Right lung (tissue), 10 donors: ENCODE data around the gene ANKRD40. TPM values are rescaled to one million over a fixed set of nuclear protein-coding genes. Genes with fewer than 3 reads are reported as not detected.
"Not testable (repeated sequence)": the region's sequence is repeated elsewhere in the genome, so short reads cannot be mapped to it uniquely, and the experiment has no call there.

ENCODE experiments used
- DNase-seq, 2 donors: peaks; one replicate each; pipeline ENCODE4 v3.0.0-alpha.2; 2013
- long read RNA-seq, 8 donors: transcript quantifications; one replicate each; lab custom pipeline, GENCODE V29; 2026
- polyA plus RNA-seq, 5 donors: library from polyadenylated mRNA; unstranded; fragments of 120-200 nt; gene quantifications; one replicate each; pipeline versions ENCODE4 v1.2.1 to v1.2.3, GENCODE V29; 2013; ENCODE audit warnings: inconsistent platforms in 1 of 5, low replicate concordance in 1 of 5; ENCODE audit not compliant: insufficient read length in 5 of 5, insufficient read depth in 1 of 5

ANKRD40 gene, protein sequence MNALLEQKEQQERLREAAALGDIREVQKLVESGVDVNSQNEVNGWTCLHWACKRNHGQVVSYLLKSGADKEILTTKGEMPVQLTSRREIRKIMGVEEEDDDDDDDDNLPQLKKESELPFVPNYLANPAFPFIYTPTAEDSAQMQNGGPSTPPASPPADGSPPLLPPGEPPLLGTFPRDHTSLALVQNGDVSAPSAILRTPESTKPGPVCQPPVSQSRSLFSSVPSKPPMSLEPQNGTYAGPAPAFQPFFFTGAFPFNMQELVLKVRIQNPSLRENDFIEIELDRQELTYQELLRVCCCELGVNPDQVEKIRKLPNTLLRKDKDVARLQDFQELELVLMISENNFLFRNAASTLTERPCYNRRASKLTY
- 10 to 100 TPM; 42.8 to 51.4 (median 47.3) TPM for polyA plus RNA-seq
- long read RNA-seq, donor 1, full-length matches to known transcripts: 18 of 1,681 reads
- long read RNA-seq, donor 1, partial matches to known transcripts: 1,104 of 1,681 reads
- long read RNA-seq, donor 1, other reads (novel, unspliced or antisense): 559 of 1,681 reads
- long read RNA-seq, donor 2, full-length matches to known transcripts: 10 of 621 reads
- long read RNA-seq, donor 2, partial matches to known transcripts: 571 of 621 reads
- long read RNA-seq, donor 2, other reads (novel, unspliced or antisense): 40 of 621 reads
- long read RNA-seq, donor 3, full-length matches to known transcripts: 6 of 2,364 reads
- long read RNA-seq, donor 3, partial matches to known transcripts: 2,296 of 2,364 reads
- long read RNA-seq, donor 3, other reads (novel, unspliced or antisense): 62 of 2,364 reads
- long read RNA-seq, donor 4, full-length matches to known transcripts: 7 of 13 reads
- long read RNA-seq, donor 4, partial matches to known transcripts: 6 of 13 reads
- long read RNA-seq, donor 4, other reads (novel, unspliced or antisense): 0 of 13 reads
- long read RNA-seq, donor 5, full-length matches to known transcripts: 13 of 2,043 reads
- long read RNA-seq, donor 5, partial matches to known transcripts: 1,915 of 2,043 reads
- long read RNA-seq, donor 5, other reads (novel, unspliced or antisense): 115 of 2,043 reads
- long read RNA-seq, donor 6, full-length matches to known transcripts: 8 of 1,399 reads
- long read RNA-seq, donor 6, partial matches to known transcripts: 1,337 of 1,399 reads
- long read RNA-seq, donor 6, other reads (novel, unspliced or antisense): 54 of 1,399 reads
- long read RNA-seq, donor 7, full-length matches to known transcripts: 17 of 1,674 reads
- long read RNA-seq, donor 7, partial matches to known transcripts: 1,581 of 1,674 reads
- long read RNA-seq, donor 7, other reads (novel, unspliced or antisense): 76 of 1,674 reads
- long read RNA-seq, donor 8, full-length matches to known transcripts: 6 of 6 reads
- long read RNA-seq, donor 8, partial matches to known transcripts: 0 of 6 reads
- long read RNA-seq, donor 8, other reads (novel, unspliced or antisense): 0 of 6 reads

DNA sequence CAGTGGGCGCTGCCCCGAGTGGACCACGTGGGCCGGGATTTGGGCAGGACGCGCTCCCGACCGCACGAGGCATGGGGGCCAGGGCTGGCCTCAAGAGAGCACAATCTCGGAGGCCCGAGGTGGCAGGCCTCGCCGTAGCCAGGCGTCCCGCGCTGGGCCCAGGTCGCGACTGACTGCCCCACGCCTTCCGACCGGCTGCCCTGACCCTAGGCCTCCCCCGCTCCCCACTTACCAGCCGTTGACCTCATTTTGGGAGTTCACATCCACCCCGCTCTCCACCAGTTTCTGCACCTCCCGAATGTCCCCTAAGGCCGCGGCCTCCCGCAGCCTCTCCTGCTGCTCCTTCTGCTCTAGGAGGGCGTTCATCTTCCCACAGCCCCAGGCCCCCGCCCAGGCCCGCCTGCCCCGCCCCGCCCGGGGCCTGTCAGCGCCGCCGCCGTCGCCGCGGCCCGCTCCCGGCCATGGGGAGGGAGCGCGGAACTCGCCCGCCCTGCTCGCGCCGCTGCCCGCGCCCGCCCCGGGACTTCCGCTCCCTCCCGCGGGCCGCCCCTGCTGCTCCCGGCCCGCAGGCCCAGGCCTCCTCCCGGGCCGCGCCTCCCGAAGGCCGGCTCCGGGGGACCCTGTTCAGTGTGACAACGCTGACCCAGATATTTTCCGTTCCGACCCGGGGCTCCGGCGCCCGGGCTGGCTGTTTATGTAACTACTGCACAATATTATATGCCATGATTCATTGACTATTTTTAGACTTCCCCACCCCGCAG is at the start of gene ANKRD40:
Gene ANKRD40, minus strand, starts transcription at position 626 of the 761 bp plus-strand sequence. Its CDS starts 260 bp downstream, at position 366.
- DNase-seq: peak; percentile 93

DNA sequence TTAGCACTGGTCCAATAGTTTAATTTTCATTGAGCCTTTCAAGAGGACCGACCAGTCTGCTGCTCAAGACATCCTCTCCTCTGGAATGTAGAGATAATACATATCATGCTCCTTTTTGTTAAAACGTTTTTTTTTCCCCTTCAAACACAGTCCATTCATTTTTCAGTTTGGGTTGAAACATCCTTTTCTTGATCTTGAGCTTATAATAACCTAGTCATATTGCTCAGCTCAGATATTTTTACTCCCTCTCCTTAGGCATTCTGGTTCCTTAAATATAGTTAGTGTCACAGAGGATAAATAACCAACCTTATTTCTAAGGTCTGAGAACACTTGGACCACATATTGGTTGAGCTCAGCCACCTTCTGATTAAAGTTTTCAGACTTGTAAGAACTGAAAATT is 46.8 kb upstream of the ANKRD40 start:
- DNase-seq: no peak

DNA sequence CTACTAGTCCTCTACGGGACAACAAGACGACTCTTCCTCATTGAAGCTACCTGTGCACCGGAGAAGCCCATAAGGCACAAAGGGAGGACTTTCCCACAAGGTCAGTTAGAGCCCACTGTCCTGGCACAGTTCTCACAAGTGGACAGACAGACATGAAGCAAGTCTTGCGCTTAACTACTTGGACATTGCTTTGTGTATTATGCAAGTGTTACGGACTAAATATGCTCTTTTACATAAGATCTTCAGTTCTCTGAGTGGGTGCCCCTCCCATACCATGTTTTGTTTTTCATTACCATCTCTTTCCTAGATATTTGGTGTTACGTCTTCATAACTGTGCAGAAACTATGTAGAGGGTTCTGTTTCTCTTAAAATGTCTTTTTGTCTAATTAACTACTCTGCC is 41.5 kb upstream of the ANKRD40 start:
- no peak for DNase-seq

DNA sequence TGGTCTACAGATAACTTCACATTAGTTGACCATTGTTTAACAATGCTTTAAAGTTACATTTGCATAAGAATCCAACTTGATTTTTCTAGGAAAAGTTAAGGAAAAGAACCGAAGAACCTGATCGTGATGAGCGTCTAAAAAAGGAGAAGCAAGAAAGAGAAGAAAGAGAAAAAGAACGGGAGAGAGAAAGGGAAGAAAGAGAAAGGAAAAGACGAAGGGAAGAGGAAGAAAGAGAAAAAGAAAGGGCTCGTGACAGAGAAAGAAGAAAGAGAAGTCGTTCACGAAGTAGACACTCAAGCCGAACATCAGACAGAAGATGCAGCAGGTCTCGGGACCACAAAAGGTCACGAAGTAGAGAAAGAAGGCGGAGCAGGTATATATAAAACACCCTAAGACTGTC is 37.9 kb upstream of the ANKRD40 start:
- no peak for DNase-seq

DNA sequence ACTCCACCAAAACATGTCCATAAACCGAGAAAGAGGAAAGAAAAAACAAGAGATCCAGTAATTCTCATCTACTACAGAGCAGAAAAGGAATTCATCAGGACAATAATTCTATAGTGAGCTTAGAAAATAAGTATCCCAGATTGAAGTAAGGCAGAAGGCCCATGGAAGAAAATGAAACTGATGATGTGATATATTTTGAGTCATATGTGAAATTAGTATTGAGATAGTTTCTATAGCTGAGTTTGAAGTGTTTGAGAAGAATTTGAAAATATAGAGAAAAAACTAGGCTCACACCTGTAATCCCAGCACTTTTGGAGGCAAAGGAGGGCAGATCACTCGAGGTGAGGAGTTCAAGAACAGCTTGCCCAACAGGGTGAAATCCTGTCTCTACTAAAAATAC is 31.4 kb upstream of the ANKRD40 start:
- no peak for DNase-seq

DNA sequence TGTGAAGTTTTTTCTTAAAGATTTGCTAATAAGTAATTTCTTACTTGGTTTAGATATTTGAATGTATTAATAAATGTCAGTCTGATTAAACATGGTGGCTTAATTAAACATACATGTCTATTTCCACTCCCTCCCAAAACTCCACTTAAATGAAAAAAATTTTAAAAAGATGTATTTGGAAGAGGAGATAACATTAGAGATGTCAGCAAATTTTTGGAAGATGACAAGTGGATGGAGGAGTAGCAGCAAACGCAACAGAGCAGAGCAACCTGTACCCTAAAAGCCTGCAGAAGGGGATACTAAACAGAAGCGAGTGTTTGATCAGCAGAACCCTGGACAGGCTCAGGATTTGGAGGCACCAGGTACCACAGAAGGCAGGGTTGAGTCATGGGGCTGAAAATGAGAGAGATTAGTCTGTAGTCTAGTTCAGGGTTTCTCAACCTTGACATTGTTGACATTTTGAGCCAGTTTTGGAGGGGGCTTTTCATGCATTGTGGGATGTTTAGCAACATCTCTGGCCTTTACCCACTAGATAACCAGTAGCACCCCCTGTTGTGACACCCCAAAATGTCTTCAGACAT is 29.5 kb upstream of the ANKRD40 start:
- no peak for DNase-seq

DNA sequence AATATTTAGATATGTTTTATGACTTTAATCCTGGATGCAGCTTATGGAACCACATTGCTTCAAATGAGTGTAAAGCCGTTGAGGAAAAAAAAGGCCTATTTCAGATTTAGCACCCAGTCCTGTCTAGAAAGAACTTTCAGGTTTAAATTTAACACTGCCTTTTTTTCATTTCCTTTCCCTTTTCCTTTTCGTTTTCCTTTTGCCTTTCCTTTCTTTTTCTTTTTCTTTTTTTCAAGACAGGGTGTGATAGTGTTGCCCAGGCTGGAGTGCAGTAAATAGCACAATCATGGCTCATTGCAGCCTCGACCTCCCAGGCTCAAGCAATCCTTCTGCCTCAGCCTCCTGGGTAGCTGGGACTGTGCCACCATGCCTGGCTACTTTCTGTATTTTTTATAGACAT is 27.6 kb upstream of the ANKRD40 start:
- no peak for DNase-seq

DNA sequence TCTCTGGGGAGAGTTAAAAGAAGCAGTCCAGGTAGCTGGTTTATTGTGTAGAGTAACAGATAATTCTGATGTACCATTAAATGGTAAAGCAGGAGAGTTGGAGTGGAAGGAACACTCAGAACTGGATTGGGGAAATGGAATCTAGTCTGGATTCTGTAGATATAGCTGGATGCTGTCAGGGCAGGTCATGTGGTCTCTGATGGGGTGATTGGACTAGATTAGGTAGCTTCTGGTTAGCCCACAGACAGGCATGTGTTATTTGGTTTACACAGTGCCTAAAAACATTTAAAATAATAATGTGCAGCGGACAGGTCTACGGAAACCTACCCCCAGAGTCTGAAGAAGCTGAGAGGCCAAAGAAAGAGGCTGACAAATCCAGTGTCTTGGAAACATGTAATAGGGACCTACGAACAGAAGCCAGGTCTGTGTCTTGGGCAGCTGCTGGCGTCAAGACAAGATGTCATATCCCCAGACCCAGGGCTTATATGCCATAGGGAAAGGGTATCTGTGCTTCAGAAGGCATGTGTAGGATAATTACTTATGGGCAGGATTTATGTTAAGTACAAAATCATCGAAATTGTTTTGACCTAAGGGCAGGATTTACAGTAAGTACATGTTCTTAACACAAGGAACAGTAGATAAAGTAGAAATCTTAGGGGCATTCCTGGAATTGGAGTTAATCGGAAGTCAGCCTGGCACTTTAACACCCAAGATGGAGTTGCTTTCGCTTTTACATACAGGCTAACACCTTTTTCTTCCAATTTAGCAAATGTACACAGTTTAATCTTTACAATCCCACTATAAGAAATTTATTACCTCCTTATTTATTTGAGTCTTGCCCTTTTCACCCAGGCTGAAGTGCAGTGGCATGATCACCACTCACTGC is 24.1 kb upstream of the ANKRD40 start:
- no peak for DNase-seq

DNA sequence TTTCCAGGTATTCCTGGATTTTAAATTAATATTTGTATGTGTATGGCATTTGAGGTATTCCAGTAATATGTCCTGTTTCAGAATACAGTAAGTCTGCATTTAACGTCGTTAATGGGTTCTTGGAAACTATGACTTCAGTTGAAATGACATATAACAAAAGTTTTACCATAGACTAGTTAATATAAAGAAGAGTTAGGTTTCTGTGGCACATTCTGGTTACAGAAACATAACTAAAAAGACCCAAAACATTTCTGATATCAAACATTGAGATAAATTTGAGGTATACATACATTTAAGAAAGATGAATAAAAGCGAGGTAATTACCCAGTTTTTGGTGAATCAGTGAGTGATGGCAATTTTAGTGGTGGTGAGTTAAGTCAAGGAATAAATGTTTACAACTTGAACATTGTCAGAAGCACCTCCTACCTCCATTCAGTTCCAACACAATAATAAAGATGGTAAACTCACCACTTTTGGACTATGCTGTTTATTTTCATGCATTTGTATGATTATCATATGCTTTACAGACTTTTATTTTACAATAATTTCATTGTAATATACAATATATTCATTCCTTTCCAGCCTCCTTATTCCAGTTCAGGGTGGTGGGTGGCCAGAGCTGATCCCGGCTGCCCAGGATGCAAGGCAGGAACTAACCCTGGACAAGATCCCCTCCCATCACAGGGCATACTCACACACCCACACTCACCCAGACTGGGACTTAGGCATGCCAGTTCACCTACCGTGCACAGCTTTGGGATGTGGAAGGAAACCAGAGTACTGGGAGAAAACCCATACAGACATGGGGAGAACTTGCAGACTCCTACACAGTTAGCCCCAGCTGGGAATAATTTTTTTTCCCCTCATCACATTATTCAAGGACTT is 21.4 kb upstream of the ANKRD40 start:
- DNase-seq: no peak

DNA sequence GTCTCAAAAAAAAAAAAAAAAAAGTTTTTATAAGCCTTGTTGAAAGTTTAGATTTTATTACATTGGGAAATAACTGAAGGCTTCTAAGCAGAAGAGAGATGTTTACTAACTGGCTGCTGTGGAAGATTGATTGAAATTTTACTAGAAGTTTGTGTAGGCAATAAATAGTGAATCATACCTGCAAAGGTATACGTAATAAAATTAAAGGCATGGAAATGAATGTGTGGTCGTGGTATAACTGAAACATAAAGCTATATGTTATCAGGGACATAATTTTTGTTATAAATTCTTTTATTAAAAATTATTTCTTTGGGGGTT is 20.4 kb upstream of the ANKRD40 start:
- DNase-seq: no peak

DNA sequence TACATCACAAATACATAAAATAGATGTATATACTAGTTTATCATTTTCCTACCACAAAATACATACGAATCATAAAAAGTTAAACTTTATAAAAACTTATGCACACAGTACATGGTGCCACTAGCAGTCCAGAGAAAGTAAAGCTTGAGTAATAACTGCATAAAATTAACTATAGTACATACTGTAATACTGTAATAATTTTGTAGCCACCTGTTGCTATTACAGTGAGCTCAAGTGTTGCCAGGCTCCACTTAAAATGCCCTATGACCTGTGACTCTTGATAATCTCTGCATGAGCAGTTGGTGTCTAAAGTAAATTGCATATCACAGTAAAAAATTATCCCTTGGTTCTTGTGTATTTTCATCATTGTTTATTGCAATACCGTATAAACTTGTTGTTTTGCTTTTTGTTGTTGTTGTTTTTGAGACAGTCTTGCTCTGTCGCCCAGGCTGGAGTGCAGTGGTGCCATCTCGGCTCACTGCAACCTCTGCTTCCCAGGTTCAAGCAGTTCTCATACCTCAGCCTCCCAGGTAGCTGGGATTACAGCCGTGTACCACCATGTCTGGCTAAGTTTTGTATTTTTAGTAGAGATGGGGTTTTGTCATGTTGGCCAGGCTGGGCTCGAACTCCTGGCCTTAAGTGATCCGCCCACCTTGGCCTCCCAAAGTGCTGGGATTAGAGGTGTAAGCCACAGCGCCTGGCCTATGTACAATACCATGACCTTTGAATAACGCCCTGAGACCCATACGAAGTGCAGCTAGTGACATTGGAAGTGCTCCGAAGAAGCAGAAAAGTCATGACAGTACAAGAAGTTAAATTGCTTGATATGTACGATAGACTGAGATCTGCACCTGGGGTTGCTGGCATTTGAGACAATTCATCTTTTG is 18.3 kb upstream of the ANKRD40 start:
- no peak for DNase-seq

DNA sequence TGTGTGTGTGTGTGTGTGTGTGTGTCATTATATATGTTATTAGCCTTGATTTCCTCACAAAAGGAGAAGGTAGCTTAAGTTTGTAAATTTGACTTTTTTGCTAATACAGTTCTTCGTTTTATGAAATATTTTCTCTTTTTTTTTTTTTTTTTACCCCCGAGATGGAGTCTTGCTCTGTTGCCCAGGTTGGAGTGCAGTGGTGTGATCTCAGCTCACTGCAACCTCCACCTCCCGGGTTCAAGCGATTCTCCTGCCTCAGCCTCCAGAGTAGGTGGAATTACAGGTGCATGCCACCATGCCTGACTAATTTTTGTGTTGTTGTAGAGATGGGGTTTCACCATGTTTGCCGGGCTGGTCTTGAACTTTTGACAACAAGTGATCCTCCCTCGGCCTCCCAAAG is 16.9 kb upstream of the ANKRD40 start:
- DNase-seq: not testable (repeated sequence)

DNA sequence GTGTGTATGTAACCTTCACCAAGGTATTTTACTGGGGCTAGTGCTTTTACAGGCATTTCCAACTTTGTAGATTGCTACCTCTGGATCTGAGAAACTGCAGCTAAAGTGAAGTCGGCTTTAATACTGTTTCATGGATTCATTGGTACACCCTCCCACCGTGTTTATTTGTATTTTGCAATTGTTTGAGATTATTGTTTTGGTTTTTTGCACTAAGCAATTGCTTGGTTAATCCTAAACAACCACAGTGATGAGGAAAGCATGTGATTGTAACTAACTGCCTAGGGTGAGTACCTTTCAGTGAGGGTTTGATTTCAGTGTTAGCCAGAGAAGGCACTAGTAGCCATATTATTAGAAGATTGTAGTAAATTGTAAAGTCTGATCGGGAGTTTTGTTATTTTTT is 15.0 kb upstream of the ANKRD40 start:
- no peak for DNase-seq

DNA sequence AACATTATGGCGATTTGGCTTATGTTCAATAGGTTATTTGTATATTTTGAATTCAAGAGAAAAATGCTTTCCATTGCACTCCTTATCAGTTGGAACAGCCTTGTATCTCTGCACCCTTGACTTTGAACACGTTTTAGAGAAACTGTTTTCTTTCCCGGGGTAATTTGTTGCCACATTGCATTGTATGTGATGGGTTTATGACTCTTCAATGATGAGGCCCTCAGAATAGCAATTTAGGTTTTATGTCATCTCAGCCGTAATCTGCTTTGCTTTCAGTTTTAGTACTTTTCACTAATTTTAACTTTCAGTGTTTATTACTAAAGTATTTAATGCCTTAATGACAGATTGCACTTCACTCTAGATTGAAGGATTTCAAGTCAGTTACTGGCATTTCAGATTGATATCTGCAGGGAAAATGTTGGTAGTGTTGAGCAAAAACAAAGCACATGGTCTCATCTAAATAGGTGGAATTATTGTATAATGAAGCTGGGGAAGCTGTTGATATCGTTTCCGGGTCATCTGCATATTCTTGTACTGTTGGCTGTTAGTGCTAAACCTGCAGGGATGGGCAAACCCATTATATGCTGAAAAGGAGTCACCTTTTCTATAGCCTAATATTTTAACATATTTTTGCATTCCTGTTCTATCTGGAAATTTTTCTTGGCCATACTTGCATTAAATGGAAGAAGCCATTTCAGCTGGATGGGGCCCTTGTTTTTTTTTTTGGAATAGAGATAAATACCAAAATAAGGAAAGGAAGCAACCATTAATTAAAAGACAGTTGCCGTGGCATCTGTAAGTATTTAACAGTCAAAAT is 13.7 kb upstream of the ANKRD40 start:
- DNase-seq: no peak

DNA sequence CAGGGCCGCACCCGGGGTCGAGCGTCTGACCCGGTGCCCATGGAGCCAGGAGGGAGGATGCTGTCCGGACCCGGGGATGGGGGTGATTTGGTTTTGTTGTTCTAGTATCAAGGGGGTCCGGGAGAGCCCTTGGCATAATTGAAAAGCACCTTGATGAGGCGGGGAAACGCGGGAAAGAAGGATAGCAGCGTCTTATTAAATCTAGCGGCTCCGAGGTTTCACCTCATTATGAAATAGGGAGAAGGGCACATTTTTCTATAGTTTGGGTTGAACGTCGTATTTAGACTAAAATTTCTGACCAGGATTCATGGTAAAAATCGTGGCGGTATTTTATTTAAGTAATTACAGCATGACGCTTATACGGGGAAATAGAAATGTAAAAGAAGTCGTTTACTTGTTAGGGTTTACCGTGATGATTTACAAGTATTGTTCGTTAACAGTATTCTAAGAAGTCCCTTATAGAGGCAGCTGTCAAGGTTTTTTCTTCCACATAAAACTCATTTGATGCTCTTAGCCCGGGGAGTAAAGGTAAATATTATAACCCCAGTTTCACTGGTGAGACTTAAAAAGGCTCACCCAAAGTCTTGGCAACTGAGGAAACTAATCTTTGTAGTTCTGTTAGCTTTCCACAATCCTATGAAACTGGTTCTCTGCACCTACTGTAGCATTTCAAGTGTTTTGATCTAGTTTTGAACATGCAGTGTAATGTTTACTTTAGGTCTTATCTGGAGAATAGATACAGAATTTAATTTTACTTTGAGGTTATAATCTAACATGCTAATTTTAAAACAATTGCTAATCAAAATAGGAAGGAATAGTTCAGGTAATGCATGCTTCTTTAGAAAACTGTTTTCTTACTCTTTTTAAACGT is 12.4 kb upstream of the ANKRD40 start:
- peak in 1 of 2 donors; percentile 21 for DNase-seq
